ENCODE data around the gene ADAMTS2.
"Not testable (repeated sequence)": the region's sequence is repeated elsewhere in the genome, so short reads cannot be mapped to it uniquely, and the experiment has no call there.

ADAMTS2 gene

DNA sequence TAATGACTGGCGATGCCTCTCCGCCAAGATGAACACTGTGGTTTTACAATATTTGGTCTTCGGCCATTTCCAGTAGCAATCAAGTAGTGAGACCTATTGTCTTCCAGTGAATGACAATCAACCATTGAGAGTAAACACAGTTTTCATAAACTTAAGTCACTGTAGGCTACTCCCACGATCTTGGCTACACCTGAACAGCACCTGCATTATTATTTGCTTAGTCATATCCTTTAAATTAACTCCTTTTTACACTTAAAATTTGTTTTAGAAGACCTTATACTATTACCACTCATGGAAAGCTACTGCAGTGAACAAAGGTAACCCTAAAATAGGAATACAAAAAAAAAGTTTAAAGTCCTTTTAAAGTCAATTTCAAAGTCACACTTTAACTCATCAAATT, 226.9 kb downstream of the ADAMTS2 start:
- DNase-seq, result no peak

DNA sequence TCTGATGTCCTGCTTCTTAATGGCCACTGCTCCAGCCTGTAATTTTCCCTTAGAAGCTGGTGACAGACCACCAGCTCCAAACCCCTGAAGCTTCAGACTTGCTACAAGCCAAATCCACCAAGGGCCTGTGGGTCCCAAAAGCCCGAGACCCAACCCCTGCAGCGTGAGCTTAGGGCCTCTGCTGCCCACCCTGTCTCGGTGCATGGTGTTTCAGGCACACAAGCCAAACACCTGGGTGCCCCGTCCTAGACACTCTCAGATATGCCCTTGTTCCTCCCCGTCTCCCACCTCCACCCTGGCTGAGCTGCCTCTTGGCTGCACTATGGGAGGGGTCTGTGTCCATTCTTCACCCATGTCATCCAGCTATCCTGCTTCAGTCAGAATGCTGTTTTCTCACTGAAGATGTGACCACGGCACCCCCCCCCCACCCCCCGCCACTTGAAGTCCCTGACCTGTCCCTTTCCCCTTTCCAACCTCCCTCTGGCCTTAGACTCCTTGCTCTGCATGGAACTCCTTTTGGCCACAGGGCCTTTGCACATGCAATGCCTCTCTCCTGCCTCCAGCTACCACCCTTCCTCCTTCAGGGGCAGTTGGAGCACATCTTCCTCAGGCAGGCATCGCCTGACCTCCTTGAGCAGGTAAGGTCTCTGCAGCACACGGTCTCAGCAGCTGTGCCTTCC, 229.3 kb downstream of the ADAMTS2 start:
- DNase-seq, result no peak

DNA sequence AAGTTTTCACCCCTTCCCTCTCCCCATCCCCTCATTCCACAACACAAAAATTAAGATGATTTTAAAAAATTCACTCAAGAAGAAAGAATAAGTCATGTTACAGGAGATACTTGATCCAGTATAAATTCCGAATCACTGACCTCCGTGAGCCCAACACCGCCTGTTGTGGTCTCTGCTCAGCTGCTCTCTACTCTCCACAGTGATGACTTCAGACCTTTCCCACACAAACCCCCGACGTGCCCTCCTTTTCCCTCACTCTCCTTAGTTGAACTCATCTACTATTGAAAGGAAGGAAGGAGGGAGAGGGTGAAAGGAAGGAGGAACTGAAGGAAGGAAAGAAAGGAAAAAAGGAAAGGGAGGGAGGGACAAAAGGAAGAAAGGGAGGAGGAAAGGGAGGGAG, 230.0 kb downstream of the ADAMTS2 start:
- no peak for DNase-seq

DNA sequence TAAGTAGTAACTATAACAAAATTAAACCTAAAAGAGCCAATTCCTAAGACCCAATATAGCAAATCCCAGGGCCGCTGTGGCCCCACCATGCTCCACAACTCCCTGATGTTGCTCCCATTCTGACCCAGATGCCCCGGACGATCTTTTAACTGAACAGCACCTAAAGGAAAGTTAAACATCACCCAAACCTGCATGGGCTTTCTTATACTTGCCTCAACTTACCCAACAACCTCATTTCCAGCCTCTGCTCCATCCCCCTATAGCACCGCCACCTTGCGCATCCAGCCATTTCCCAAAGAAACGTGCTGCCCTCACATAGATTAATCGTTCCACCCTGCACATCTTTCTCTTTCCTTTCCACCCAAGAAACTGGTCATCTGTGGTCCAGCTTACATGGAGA, 230.5 kb downstream of the ADAMTS2 start:
- no peak for DNase-seq

DNA sequence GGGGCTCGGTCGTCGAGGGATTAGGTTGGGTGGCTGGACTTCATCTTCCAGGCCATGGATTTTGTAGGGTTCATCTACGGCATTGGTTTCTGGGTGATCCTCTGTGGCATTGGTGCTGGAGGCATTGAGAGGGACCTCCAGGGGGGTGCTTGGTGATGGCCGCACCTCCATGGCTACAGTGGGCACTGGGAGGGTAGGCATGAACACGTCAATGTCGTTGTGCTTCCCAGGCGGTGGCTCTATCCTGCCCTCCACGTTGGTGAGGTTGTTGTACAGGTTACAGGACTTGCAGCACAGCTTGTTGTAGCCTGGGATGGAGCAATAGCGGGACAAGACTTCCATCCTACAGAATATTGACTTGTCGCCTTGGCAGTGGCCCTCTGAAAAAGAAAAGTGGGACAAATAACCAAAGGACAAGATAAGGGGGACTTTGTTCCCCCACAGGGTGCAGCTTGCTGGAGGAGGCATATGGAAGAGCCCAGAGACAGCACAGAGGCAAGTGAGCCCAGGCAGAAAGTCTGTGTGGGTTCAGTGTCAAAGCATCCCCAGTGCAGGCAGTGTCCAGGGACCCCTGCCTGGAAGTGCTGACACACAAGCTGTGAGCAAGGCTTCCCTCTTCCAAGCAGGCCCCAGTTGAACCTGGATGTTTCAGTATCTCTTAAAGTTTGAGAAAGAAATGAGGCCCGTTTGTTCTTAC, 231.2 kb downstream of the ADAMTS2 start:
- DNase-seq, result no peak

DNA sequence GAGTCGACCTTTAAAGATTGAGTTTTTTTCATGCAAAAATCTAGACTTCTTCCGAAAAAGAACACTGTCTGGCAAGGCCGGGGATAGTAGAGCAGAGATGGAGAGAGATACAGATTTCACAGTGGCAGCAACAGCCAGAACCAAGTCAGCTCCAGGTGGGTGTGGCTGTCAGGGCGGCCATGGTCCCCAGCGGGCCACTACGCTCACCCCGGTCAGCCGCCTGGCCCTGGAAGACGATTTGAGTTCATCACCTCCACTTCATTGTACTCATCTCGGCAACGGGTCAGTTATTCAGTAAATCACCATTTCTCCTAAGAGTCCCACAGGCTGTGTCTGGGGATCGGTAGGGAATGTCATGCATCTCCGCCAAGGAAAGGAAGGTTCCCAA, 232.1 kb downstream of the ADAMTS2 start:
- DNase-seq, result no peak

DNA sequence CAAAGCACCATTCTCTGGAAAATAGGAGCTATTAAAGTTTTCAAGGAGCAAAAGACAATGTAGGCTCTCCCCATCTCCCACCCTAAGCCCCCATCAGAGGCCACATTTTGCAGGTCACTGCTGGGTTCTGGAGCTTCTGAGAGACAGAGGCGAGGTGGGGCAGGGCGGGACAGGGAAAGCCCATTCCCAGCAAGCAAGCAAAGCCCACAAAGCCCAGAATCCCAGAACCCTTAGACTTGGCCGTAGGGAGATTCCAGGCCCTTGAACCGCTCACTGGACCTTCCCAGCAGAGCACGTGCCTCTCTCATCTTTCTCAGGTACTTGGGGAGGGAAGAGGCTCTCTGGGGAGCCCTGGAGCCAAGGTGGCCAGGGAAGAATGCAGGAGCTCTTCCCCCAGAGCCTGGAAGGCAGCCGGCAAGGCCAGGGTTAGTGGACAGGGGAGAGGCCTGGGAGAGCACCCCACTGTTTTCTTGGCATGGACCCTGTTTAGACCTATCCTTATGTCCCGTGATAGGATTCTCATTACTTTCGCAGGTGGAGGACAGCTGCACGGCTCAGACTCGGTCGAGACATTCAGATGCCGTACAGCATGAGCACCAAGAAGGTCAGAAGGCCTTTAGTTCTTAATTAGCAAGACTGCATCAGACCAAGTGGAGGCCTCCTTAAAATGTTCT, 232.7 kb downstream of the ADAMTS2 start:
- DNase-seq, result no peak

DNA sequence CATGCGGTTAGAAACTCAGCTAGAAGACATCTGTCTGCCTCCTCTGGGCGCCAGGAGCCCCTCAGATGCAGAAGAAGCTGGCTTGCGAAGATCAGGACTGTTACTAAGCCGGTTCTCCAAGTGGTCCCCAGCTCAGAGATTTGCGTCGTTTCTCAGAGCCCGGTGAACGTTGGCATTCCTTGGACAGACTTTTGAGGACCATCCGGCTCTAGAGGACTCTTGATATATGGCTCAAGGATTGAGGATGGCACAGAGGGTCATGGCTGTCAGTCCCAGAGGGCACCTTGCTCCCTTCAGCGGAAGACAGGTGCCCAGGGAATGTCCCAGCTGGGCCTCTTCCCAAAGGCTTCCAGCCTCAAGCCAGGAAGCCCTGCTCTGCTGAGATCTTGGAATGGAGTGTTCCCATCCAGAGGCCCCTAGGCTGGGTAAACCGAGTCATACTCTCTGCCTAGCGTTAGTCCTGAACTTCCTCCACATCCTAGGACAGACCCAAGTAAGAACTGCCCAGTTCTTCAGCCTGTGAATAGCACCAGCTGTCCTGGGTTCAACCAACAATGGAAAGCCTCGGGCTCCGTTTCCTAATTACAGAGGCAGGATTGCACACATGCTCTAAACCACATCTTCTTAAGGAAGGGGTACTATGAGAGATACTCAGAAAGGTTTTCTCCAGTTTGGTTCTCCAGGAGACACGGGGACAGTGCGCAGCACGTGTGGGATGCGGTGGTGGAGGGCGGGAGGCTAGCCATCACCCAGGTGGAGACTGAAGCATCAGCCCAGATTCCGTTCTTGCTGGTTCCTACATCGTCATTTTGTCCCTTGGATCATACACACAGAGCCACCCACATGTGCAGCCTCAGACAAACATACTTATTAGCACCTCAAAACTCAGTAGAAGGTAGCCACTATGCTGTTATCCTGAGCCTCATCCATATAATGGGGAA, 233.7 kb downstream of the ADAMTS2 start:
- no peak for DNase-seq

DNA sequence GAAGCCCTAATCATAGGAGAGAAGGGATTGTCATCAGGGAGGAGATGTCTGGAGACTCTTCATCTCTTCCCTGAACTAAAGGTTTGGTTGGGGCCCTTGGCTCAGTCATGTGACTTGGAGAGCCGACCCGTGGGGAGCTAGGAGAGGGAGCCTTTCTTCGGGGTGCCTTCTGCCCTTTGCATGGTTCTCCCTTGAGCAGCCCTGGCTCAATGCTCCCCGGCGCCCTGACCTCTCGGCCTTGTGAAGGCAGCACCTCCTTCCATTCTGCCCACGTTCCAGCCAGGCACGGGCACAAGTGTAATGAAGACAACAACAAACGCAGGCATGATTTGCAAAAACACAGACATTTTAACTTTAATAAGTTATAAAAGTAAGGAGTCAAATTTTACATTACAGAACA, 234.7 kb downstream of the ADAMTS2 start:
- DNase-seq, result no peak

DNA sequence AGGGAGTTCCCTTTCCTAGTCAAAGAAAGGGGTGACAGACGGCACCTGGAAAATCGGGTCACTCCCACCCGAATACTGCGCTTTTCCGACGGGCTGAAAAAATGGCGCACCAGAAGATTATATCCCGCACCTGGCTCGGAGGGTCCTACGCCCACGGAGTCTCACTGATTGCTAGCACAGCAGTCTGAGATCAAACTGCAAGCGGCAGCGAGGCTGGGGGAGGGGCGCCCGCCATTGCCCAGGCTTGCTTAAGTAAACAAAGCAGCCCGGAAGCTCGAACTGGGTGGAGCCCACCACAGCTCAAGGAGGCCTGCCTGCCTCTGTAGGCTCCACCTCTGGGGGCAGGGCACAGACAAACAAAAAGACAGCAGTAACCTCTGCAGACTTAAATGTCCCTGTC, 244.0 kb downstream of the ADAMTS2 start:
- DNase-seq, result not testable (repeated sequence)

DNA sequence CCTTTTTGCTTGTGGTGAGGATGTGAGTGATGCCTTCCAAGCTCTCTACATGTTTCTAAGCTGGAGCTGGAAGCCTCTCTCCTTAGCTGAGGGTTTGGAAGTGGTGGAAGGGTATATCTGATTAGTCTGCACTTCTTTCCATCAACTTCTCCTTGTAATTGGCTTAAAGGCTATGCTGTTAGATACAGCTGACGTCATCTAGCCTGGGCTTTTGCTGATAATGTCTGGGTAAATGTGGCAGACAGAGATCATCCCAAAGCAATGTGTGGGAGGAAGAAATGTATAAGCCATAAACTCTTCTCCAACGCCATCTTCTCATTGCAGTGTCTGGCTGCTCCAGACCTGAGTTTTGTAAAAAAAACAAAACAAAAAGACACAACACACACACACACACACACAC, 255.8 kb downstream of the ADAMTS2 start:
- DNase-seq, result no peak

DNA sequence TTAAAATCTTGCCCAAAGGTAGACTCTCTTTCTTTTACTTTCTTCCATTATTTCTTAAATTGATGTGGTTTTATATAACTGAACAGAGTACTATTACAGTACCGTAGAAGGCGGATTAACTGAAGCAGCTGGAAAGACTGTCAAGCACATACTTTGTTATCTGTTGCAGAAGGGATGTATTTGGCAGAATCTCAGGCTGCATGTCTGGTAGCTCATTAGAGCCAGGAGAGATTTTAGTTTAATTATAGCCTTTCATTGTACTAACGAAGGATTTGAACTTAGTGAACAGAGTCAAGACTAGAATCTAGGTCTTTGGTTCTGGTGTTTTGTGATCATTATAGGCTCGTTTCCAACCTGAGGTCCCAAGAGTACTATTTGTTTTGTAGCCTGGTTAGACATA, 264.5 kb downstream of the ADAMTS2 start:
- DNase-seq, result no peak

DNA sequence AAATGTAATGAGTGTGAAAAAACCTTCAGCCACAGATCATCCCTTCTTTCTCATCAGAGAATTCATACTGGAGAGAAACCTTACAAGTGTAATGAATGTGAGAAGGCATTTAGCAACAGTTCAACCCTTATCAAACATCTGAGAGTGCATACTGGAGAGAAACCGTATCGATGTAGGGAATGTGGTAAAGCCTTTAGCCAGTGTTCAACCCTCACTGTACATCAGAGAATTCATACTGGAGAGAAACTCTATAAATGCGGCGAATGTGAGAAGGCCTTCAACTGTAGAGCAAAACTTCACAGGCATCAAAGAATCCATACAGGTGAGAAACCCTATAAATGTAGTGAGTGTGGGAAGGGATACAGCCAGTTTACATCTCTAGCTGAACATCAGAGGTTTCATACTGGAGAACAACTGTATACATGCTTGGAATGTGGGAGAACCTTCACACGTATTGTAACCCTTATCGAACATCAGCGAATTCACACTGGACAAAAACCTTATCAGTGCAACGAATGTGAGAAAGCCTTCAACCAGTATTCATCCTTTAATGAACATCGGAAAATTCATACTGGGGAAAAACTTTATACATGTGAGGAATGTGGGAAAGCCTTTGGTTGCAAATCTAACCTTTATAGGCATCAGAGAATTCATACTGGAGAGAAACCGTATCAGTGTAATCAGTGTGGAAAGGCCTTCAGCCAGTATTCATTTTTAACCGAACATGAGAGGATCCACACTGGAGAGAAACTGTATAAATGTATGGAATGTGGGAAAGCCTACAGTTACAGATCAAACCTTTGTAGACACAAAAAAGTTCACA, 265.9 kb downstream of the ADAMTS2 start:
- no peak for DNase-seq

DNA sequence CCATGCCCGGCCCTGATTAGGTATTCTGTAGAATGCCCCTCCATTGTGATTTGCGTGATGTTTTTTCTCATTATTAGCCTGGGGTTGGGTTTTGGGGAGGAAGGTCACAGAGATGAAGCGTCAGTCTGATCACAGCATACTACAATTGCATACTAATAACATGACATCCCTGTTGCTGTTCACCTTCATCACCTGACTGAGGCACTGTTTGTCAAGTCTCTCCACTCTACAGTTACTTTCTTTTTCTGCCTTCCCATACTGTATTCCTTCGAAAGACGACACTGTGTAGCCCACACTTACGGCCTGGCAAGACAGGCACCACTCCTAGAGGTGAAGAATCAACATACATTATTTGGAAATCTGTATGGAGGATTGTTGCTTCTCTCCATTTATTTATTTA, 279.6 kb downstream of the ADAMTS2 start:
- DNase-seq, result no peak

DNA sequence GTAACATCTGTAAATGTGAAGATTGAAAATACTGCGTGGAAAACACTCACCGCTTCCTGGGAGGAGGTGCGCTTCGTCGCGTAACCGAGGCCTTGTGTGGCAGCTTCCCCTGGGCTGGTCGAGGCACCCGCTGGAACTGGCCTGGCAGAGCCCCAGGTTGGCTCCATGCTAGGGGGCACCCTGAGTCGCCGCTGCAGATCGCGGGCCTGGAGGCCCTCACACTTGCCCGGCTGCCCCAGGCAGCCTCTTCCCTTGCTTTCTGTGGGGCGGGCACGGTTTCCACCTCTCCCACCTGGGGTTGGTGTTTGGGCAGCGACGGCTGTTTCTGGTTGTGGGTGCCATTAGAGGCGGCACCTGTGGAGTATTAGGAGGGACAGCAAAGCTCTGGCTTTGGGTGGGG, 284.2 kb downstream of the ADAMTS2 start:
- no peak for DNase-seq

Data from inflammatory macrophage treated with lipopolysaccharide for 1 hour (primary cell).